ENCODE measurements around the gene NUDCD3.
A peak's percentile ranks its signal among the peaks of the same experiment; 100 is the strongest.

NUDCD3 gene

GRCh38 chr7:44347546-44348114 lies 142.8 kb downstream of the NUDCD3 start:
- no peak for DNase-seq

GRCh38 chr7:44346063-44346462 lies 144.4 kb downstream of the NUDCD3 start:
- DNase-seq: no peak

GRCh38 chr7:44341401-44341800 lies 149.1 kb downstream of the NUDCD3 start:
- no peak for DNase-seq

- no peak for DNase-seq
Observed at GRCh38 chr7:44338600-44338999, 151.9 kb downstream of the NUDCD3 start.

- no peak for DNase-seq
Observed at GRCh38 chr7:44336491-44336890, 154.0 kb downstream of the NUDCD3 start.

- DNase-seq: no peak
Observed at GRCh38 chr7:44335184-44335583, 155.3 kb downstream of the NUDCD3 start.

- DNase-seq: no peak
Observed at GRCh38 chr7:44334734-44335097, 155.7 kb downstream of the NUDCD3 start.

GRCh38 chr7:44333911-44334733 lies 156.3 kb downstream of the NUDCD3 start:
- peak in 1 of 2 experiments; percentile 48 for DNase-seq

GRCh38 chr7:44331682-44332081 lies 158.8 kb downstream of the NUDCD3 start:
- no peak for DNase-seq

- DNase-seq: no peak
Observed at GRCh38 chr7:44330331-44330730, 160.1 kb downstream of the NUDCD3 start.

- no peak for DNase-seq
Observed at GRCh38 chr7:44329888-44330287, 160.6 kb downstream of the NUDCD3 start.

Measured in cerebellar nuclear complex (tissue), 1 donor.